Panc1 (cell line): ENCODE data around the gene CCDC90B.

Experiments used
- REST ChIP-seq, 2 experiments: IDR thresholded peaks; 2 replicates each; pipeline ENCODE4 v1.6.1; 2011 to 2012; ENCODE audit warnings: low read depth in 2 of 2, control low read depth in 1 of 2, low read length in 1 of 2, mild to moderate bottlenecking in 1 of 2, moderate library complexity in 1 of 2; ENCODE audit not compliant: insufficient read depth in 1 of 2
- TF ChIP-seq, protein P1 (sequence below): fragments of 450-650 bp; IDR thresholded peaks from 2 replicates; pipeline ENCODE4 v1.5.1; 2017; ENCODE audit warnings: mild to moderate bottlenecking

- TF ChIP-seq, protein P1, sequence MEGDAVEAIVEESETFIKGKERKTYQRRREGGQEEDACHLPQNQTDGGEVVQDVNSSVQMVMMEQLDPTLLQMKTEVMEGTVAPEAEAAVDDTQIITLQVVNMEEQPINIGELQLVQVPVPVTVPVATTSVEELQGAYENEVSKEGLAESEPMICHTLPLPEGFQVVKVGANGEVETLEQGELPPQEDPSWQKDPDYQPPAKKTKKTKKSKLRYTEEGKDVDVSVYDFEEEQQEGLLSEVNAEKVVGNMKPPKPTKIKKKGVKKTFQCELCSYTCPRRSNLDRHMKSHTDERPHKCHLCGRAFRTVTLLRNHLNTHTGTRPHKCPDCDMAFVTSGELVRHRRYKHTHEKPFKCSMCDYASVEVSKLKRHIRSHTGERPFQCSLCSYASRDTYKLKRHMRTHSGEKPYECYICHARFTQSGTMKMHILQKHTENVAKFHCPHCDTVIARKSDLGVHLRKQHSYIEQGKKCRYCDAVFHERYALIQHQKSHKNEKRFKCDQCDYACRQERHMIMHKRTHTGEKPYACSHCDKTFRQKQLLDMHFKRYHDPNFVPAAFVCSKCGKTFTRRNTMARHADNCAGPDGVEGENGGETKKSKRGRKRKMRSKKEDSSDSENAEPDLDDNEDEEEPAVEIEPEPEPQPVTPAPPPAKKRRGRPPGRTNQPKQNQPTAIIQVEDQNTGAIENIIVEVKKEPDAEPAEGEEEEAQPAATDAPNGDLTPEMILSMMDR, result no peak
- no peak for TF ChIP-seq REST (IDR thresholded peaks at IDR 0.05; ENCODE audit: insufficient read depth in 1 of 2, low read depth in 2 of 2, low read length in 1 of 2)
Measured at GRCh38 chr11:83252266-83252665, 33.9 kb downstream of the CCDC90B start.
